CD4-positive, alpha-beta T cell (primary cell): ENCODE results near the gene SFMBT1. TPM values are rescaled to one million over a fixed set of nuclear protein-coding genes. Genes with fewer than 3 reads are reported as not detected.

Experiments
- ATAC-seq: fragments of 200-7000 bp; cut with Tn5 transposase; one replicate; pipeline ENCODE4 v1.10.0; 2022; ENCODE audit warnings: mild to moderate bottlenecking; ENCODE audit not compliant: poor library complexity
- CTCF ChIA-PET: fragments of 350-600 bp; sonication (Branson Sonifier 250); formaldehyde crosslinking; loops from one replicate; lab custom pipeline; 2021; ENCODE audit warnings: antibody characterized with exemption, inconsistent platforms; lab: Charles Lee
- POLR2A ChIA-PET: fragments of 350-600 bp; sonication (Branson Sonifier 250); formaldehyde crosslinking; loops from one replicate; lab custom pipeline; 2021; ENCODE audit warnings: antibody characterized with exemption, inconsistent platforms; lab: Charles Lee
- DNase-seq, 14 experiments: peaks; one replicate each; pipeline ENCODE4 v3.0.0-alpha.2; 2013 to 2020; ENCODE audit warnings: mixed read lengths in 2 of 14
- H3K27ac ChIP-seq, 2 donors: one replicate each; pipeline versions ENCODE4 v1.5.1 to v1.7.0; 2013; ENCODE audit warnings: low read length in 2 of 2, low read depth in 1 of 2, mild to moderate bottlenecking in 1 of 2
- H3K27me3 ChIP-seq, 2 experiments: 1 replicate in 1 of 2; 2 replicates in 1 of 2; pipeline versions ENCODE4 v1.6.1 to v1.7.0; 2013; ENCODE audit warnings: low read length in 2 of 2, control low read depth in 1 of 2, mild to moderate bottlenecking in 1 of 2, moderate library complexity in 1 of 2; ENCODE audit not compliant: insufficient read depth in 2 of 2, control insufficient read depth in 1 of 2
- H3K36me3 ChIP-seq: one replicate; pipeline ENCODE4 v1.6.1; 2013; ENCODE audit warnings: low read length, control low read depth; ENCODE audit not compliant: insufficient read depth
- H3K4me1 ChIP-seq: one replicate; pipeline ENCODE4 v1.6.1; 2013; ENCODE audit warnings: low read length, control low read depth; ENCODE audit not compliant: insufficient read depth
- H3K4me3 ChIP-seq: one replicate; pipeline ENCODE4 v1.5.1; 2013; ENCODE audit warnings: mild to moderate bottlenecking, low read length, moderate library complexity
- H3K9me3 ChIP-seq, 2 experiments: 1 replicate in 1 of 2; 2 replicates in 1 of 2; pipeline versions ENCODE4 v1.6.1 to v1.7.0; 2013; ENCODE audit warnings: low read length in 2 of 2, mild to moderate bottlenecking in 2 of 2, control low read depth in 1 of 2, moderate library complexity in 1 of 2; ENCODE audit not compliant: control insufficient read depth in 1 of 2, insufficient read depth in 1 of 2
- H3K27ac Mint-ChIP-seq: one replicate; pipeline ENCODE4 v1.8.0; 2020; ENCODE audit warnings: mixed read lengths
- H3K27me3 Mint-ChIP-seq: one replicate; pipeline ENCODE4 v1.8.0; 2021; ENCODE audit warnings: mixed read lengths
- H3K36me3 Mint-ChIP-seq: one replicate; pipeline ENCODE4 v1.8.0; 2021; ENCODE audit warnings: low read depth, mixed read lengths
- H3K4me1 Mint-ChIP-seq: one replicate; pipeline ENCODE4 v1.8.0; 2021; ENCODE audit warnings: low read depth, mixed read lengths
- H3K4me3 Mint-ChIP-seq: one replicate; pipeline ENCODE4 v1.8.0; 2020; ENCODE audit warnings: mild to moderate bottlenecking, mixed read lengths
- H3K9me3 Mint-ChIP-seq: one replicate; pipeline ENCODE4 v1.8.0; 2020; ENCODE audit warnings: mixed read lengths
- intact Hi-C, 2 experiments: fragments of 100-400 bp; cut with DNase I in 1 of 2; cut with micrococcal nuclease in 1 of 2; formaldehyde crosslinking; loops; one replicate each; pipeline versions ENCODE4 v1.15.1 to v1.9.0; 2023 to 2025; cut with DNase I, micrococcal nuclease
- total RNA-seq, 174 experiments: library from RNA in 2 of 174; stranded (reverse) in 2 of 174; gene quantifications; one replicate each; pipeline ENCODE4 v1.2.3 and lab custom pipeline; 2021 to 2026
- TF ChIP-seq, protein P1 (sequence below): fragments of 200-600 bp; IDR thresholded peaks from one replicate; pipeline ENCODE4 v1.8.0; 2022; ENCODE audit warnings: antibody characterized with exemption, mild to moderate bottlenecking

Gene SFMBT1
- total RNA-seq, 2 experiments from 2014 or later, result 54.3 to 55.9 TPM

DNA sequence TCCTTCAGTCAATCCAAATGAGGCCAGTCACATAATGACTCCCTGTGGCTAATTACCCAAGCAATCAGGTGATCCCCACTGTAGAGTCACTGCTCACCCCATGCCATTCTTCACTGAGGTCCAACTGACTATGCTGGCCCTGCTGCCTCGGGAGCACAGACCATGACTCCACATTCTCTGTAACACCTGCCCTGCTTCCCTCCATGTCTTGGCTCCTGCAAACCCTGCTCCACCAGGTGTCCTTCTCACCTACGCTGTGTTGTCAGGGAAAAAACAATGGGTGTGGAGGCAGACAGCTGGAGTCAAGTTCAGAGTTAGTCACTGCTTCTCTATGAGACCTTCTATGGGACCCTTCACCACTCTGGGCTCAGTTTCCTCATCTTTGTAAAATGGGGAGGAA, 6.1 kb upstream of the SFMBT1 start:
- Mint-ChIP-seq H3K4me1 (peaks cover 8% of the 10 kb centered on the region), H3K27me3 (no peaks in the 10 kb centered on the region), H3K27ac (no peak overlapping the region), H3K4me3 (no peak overlapping the region), H3K9me3 (no peaks in the 10 kb centered on the region), H3K36me3 (peaks cover 3% of the 10 kb centered on the region)
- CTCF ChIA-PET, result no interaction called here
- no peaks in the 10 kb centered on the region for H3K9me3 ChIP-seq
- no peak overlapping the region for H3K27ac ChIP-seq
- H3K4me3 ChIP-seq, result no peak overlapping the region
- no peaks in the 10 kb centered on the region for H3K27me3 ChIP-seq
- POLR2A ChIA-PET, result no interaction called here
- no peak for ATAC-seq
- TF ChIP-seq, protein P1, sequence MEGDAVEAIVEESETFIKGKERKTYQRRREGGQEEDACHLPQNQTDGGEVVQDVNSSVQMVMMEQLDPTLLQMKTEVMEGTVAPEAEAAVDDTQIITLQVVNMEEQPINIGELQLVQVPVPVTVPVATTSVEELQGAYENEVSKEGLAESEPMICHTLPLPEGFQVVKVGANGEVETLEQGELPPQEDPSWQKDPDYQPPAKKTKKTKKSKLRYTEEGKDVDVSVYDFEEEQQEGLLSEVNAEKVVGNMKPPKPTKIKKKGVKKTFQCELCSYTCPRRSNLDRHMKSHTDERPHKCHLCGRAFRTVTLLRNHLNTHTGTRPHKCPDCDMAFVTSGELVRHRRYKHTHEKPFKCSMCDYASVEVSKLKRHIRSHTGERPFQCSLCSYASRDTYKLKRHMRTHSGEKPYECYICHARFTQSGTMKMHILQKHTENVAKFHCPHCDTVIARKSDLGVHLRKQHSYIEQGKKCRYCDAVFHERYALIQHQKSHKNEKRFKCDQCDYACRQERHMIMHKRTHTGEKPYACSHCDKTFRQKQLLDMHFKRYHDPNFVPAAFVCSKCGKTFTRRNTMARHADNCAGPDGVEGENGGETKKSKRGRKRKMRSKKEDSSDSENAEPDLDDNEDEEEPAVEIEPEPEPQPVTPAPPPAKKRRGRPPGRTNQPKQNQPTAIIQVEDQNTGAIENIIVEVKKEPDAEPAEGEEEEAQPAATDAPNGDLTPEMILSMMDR, result no peak
- no peaks in the 10 kb centered on the region for H3K36me3 ChIP-seq
- peaks cover 2% of the 10 kb centered on the region for H3K4me1 ChIP-seq
- no peak for DNase-seq
- intact Hi-C loops, result no loop called here

DNA sequence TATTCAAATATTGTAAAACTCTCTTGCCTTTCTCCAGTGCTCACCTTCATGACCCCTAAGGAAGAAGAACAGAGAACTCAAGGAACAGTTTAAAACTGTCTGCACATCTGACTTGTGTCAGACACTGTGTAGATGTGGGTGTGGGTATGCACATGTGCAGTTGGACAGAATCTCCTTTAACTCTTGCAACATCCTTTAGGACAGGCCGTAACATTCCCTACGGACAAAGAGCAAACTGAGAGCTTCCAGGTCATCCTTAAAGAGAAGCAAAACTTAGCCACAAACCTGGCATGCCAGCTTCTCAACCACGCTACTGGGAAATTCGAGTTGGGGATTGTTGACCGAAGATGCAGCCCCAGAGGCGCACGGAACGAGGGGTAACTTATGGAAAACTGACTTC, 4.1 kb upstream of the SFMBT1 start:
- Mint-ChIP-seq H3K4me1 (peaks cover 14% of the 10 kb centered on the region), H3K9me3 (no peaks in the 10 kb centered on the region), H3K36me3 (peaks cover 4% of the 10 kb centered on the region), H3K4me3 (no peak overlapping the region), H3K27me3 (no peaks in the 10 kb centered on the region), H3K27ac (no peak overlapping the region)
- ChIA-PET POLR2A (no interaction called here), CTCF (no interaction called here)
- DNase-seq (no peak), ATAC-seq (no peak)
- Histone ChIP-seq H3K4me3 (no peak overlapping the region), H3K27ac (no peak overlapping the region), H3K27me3 (no peaks in the 10 kb centered on the region), H3K4me1 (peaks cover 9% of the 10 kb centered on the region), H3K36me3 (no peaks in the 10 kb centered on the region), H3K9me3 (no peaks in the 10 kb centered on the region)
- TF ChIP-seq, protein P1, result no peak
- intact Hi-C loops, result loop anchor here in 1 of 2 experiments (5.0 kb wide), 2 partner anchors 113 to 363 kb away; partner anchors contain the start of genes GNL3 and PBRM1

DNA sequence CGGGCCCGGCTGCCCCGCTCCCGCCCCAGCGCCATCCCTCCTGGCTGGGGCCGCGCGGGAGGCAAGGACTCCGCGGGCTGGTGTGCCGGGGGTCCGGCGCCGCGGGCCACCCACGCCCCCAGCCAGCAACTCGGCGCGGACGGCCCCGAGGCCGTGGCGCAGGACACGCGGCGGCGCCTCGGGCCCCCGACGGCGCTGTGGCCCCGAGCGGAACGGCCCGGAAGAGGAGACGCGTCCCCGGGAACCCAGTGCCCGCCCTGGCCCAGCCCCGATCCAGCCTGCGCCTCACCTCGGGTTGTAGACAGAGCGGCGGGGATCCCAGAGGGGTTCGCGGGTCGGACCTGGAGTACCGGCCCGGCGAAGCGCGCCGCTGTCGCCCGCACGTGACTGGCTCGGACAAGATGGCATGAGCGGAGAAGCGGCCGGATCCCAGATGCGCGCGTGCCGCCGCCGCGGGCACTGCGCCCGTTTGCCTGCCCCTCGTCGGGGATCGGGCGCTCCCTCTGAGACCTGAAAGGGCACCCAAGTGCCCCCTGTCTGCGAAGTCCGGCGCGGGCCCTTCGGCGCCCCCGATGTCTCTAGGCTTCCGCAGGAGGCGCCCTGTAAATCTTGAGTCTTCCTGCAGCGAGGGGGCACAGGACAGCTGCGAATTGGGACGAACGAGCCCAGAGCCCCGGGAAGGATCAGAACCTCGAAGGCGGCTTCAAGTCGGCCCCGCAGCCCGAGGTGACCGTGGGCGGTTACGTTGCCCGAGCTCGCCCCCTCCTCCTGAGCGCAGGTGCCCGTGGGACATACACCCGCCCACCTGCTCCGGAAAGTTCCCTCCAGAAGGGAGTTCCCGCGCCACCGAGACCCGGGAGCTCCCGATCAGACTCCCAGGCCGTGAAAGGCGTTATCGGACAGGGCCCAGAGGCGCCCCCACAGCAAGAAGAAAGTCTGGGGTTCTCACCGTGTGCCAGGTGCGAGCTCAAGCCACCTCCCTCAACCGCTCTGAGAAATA, 598 bp upstream of the SFMBT1 start:
- Mint-ChIP-seq H3K27ac (peak overlapping the region; percentile 91), H3K4me3 (peak overlapping the region; percentile 93), H3K9me3 (no peaks in the 10 kb centered on the region), H3K4me1 (peaks cover 45% of the 10 kb centered on the region), H3K27me3 (peaks cover 3% of the 10 kb centered on the region), H3K36me3 (peaks cover 13% of the 10 kb centered on the region)
- TF ChIP-seq, protein P1, result peak; percentile 63
- intact Hi-C loops, result loop anchor here (2.0 to 5.0 kb wide), 4 partner anchors 20 to 359 kb away; partner anchors contain the start of genes GNL3 (in 1 of the 2) and PBRM1 (in 1 of the 2)
- peaks cover 26% of the 10 kb centered on the region for H3K4me1 ChIP-seq
- ATAC-seq (peak; percentile 47), DNase-seq (peak; percentile 45 to 87 (median 60))
- no peaks in the 10 kb centered on the region for H3K9me3 ChIP-seq
- H3K27ac ChIP-seq, result peak overlapping the region in 1 of 2 donors; percentile 4
- ChIA-PET POLR2A (interaction anchor here (0.6 to 5.6 kb wide), 26 partner anchors 13 to 341 kb away, joined by 3 to 129 read pairs (median 4); partner anchors contain the start of genes DCP1A, GLT8D1, NEK4 and PRKCD), CTCF (interaction anchor here (0.6 to 2.9 kb wide), 12 partner anchors 8 to 155 kb away, joined by 3 to 15 read pairs (median 4); no protein-coding TSS in a partner anchor)
- peak overlapping the region; percentile 67 for H3K4me3 ChIP-seq
- no peaks in the 10 kb centered on the region for H3K27me3 ChIP-seq
- no peaks in the 10 kb centered on the region for H3K36me3 ChIP-seq
